GM19238 (cell line): ENCODE data around the gene S100P.

Source experiments
- DNase-seq: peaks from one replicate; pipeline ENCODE4 v3.0.0; 2011; ENCODE audit warnings: low spot score; ENCODE audit not compliant: insufficient read length

Gene S100P

DNA sequence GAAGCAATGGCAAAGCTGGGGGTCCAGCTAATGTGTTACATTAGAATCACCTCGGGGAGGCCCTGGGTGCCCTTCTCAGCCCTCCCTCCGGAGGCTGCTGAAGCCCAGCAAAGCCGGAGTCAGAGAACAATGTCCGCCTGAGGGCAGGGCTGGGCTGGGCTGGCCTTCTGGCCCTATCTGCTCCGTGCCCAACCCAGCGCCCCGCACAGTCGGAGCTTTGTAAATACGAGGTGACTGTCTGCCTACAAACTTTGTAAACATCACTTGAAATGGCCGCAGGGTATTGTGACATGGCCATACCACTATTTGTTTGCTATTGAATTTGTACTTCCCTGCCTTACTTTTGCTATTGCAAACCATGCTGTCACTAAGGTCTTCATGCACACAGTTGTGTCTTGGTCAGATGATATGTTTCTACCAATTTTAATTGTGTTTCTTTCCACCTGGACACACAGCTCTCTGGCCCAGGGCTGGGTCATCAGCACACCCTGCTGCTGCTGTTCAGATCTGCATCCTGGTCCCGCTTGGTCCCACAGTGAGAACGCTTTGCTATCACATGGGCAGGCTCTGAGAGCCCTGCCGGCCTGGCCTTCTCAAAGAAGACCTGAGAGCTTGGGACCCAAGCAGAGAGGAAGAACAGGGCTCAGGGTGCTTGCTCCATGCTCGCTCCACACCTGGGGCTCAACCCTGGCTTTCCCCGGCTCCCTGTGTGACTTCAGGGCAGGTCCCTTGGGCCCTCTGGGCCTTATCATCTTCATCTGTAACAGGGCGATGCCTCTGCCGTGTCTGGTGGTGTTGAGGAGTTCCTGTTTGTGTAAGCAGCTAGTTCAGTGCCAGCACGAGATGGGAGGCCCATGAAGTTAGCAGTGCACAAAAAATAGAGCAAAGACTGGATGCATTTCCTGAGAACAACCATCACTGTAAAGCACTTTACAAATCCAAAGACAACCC lies 2.3 kb downstream of the S100P start:
- no peak for DNase-seq

DNA sequence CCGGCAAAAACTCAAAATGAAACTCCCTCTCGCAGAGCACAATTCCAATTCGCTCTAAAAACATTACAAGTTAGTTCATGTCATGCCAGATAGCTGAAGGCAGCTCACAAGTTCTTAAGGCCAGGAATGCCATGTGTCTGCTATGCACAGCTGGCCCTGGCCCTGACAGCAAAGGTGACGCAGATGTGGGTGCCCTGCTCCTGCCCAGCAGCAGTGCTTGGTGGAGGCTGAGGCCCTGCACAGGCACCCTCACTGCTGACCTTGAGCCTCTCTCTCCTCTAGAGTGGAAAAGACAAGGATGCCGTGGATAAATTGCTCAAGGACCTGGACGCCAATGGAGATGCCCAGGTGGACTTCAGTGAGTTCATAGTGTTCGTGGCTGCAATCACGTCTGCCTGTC lies 2.9 kb downstream of the S100P start:
- no peak for DNase-seq

DNA sequence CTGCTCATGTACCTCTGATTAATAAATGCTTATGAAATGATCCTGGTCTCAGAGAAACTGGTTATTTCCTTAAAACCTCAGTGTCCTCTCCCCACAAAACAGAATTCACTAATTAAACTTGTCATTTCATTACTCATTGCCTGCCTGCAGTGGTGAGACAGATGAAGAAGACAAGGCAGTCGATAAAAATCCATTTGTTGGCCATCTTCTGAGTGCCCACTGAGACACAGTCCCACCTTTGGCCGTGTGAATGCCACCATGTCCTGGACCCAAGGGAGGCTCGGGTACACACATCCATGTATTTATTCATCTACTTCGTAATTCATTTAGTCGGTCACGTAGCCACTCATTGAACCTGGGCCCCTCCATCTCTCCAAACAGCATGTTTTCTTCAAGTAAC lies 3.5 kb downstream of the S100P start:
- no peak for DNase-seq

DNA sequence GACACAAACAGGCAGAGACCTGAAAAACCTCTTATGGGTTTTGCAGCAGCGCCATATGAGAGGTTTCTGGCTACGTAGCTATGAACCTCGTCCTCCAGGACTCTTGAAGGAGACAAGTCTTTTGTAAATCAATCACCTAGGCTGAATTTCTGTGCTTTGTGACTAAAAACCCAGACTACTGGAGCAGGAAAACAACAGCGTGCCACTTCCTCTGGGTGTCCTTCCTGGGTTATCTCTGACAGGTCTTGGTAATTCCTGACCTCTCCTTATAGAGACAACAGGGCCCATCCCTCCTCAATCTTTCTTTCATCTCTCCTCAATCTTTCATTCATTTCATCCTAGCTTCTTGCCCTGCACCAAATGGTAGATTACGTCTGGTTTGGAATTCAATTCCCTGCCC lies 5.7 kb downstream of the S100P start:
- no peak for DNase-seq

GRCh38 chr4:6699903-6700302 lies 6.2 kb downstream of the S100P start:
- no peak for DNase-seq

GRCh38 chr4:6701371-6701770 lies 7.7 kb downstream of the S100P start:
- no peak for DNase-seq

DNA sequence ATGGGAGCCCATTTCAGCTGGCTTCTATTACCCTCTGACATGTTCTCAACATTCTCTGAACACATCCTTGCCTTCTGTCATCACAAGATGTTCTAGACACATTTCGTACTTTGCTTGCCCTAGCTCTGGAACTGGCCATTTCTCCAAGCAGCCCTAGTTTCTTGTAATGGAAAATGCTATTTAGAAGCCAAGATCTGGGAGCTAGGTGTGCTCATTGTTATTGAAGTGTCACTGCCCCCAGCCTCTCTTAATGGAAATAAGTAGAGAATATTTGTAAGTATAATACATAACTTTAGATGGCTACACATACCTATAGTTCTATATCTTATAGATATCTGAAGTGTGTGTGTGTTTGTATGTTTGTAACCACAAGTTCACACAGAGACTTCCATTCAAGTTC lies 9.1 kb downstream of the S100P start:
- no peak for DNase-seq

DNA sequence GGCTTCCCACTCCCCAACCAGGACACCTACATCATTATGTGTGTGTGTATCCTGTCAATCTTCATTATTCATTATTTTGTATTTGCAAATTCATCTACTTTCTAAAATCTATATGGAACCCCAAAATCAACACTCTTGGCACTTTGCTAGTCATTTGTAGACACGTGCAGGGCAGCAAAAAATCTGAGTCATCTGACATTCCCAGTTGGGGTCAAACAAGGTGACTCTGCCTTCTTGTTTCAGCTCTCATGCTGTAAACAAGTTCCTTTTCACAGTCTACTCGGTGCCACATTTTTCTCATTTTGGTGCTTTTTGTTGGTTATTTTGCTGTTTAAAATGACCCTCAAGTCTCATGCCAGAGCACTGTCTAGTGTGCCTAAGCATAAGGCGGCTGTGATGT lies 10.1 kb downstream of the S100P start:
- DNase-seq: no peak

DNA sequence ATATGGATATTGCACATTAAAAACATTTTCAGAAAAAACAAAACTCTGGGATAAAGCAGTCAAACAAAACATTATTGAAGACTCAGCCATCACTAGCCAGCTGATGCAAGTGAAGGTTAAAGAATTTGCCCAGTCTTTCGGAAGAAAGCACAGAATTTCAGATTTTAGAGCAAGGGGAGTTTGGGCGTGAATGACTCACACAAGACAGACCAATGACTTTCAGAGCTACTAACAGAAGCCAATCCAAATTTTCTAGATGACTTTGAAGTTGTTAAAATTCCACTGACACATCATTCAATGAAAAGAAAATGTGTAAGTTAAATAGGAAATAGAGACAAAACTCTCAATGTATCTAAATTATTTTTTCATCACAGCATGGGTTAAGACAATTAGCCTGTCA lies 12.0 kb downstream of the S100P start:
- no peak for DNase-seq

GRCh38 chr4:6706173-6706572 lies 12.5 kb downstream of the S100P start:
- no peak for DNase-seq

- peak; percentile 85 for DNase-seq
Measured at GRCh38 chr4:6709230-6710114, 15.8 kb downstream of the S100P start, which contains the start of gene MRFAP1L1. TSS of gene MRFAP1L1 (minus strand) at chr4:6709865. CDS start at chr4:6709629, 236 bp downstream.

- no peak for DNase-seq
Measured at GRCh38 chr4:6710282-6710681, 16.6 kb downstream of the S100P start.

DNA sequence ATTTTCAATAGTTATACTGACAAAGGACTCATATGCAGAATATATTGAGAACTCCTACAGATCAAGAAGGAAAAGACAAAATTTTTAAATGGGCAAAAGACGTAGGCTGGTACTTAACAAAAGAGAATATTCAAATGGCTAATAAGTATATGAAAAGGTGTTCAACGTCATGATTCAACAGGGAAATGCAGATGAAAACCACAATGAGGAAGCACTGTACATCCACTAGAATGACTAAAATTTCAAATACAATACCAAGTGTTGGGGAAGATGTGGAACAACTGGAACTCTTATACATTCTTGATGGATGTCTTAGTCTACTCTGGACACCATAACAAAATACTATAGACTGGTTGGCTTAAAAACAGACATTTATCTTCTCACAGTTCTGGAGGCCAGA lies 17.3 kb downstream of the S100P start:
- DNase-seq: no peak

GRCh38 chr4:6714954-6715353 lies 21.3 kb downstream of the S100P start:
- no peak for DNase-seq

DNA sequence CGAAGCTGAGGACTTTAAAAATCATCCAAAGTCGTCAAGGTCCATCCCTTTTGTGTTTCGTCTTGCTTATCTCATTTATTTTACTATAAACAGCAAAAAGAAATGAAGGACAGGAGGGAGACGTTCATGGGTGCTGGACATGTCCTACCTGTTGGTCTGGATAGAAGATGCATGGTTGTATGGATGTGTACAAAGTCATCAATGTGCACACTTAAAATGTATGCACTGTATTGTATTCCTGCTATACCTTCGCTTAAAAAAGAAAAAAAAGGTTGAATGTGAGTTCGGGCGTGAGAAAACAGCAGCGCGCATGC lies 22.0 kb downstream of the S100P start:
- DNase-seq: no peak

DNA sequence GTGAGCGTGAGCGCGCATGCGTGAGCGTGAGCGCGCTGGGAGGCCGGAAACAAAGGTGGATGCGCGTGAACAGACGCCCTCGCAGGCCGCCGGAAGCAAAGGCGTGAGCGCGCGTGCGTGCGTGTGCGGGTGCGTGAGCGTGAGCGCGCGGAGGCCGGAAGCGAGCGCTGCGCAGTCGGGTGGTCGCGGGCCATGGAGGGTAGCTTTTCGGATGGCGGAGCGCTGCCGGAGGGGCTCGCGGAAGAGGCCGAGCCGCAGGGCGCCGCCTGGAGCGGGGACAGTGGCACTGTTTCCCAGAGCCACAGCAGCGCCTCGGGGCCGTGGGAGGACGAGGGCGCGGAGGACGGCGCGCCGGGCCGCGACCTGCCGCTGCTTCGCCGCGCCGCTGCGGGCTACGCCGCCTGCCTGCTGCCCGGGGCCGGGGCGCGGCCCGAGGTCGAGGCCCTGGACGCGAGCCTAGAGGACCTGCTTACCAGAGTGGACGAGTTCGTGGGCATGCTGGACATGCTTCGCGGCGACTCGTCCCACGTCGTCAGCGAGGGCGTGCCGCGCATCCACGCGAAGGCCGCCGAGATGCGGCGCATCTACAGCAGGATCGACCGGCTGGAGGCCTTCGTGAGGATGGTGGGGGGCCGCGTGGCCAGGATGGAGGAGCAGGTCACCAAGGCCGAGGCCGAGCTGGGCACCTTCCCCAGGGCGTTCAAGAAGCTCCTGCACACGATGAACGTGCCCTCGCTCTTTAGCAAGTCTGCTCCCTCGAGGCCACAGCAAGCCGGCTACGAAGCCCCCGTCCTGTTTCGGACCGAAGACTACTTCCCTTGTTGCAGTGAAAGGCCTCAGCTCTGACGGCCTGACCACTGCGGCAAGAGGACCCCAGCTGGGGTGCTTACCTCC lies 22.6 kb downstream of the S100P start, which contains the start of gene BLOC1S4:
TSS of gene BLOC1S4 (plus strand) at position 157 of the 894 bp plus-strand sequence. CDS start at position 193, 36 bp downstream.
- DNase-seq: peak; percentile 93

GRCh38 chr4:6716958-6717655 lies 23.4 kb downstream of the S100P start:
- DNase-seq: no peak

DNA sequence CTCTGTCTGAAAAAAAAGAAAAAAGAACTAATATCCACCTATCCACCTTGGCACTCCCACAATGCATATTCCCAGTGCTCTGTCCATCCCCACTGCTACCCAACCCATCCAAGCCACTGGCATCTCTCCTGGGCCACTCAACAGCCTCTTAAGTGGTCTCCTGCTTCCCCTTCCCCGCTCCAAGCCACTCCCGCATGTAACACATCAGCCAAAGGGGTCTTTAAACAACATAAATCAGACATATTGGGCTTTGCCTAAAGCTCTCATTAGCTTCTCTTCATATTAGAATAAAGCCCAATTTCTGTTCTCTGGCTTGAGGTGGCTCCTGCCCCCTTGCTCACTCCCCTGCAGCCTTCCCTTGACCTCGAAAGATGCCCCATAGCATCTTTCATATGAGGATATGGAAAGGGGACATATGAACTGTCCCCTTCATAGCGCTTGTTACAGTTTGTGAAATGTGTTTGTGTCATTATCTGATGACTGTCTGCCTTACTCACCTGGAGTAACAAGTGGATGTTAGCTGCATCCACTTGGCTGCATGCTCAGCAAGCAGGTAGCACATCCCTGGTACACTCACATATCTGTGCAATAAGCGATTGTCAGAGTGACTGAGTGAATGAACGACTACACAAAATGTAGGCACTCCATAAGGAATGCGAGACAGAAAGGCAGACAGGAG lies 25.4 kb downstream of the S100P start:
- DNase-seq: no peak

DNA sequence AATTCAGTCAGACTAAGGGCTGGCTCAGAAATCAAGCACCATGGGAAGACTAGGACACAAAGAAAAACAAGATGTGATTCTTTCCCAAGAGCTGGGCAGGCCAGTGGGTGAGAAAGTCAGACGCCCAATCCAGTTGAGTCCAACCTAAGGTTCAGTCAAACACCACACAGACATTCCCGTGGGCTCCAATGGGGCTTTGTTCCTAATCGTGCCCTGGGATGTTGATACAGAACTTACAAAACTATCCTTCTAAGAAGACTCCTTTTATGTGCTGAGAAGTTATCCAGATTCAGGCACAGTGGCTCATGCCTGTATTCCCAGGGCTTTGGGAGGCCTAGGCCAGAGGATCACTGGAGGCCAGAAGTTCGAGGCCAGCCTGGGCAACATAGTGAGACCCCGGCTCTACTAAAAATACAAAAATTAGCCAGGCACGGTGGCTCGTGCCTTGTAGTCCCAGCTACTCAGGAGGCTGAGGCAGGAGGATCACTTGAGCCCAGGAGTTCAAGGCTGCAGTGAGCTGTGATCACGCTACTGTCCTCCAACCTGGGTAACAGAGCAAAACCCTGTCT lies 26.0 kb downstream of the S100P start:
- DNase-seq: no peak
